Activated T-helper 1 cell treated with anti-CD3 and anti-CD28 coated beads, Interleukin-12 subunit alpha, Interleukin-12 subunit beta, Interleukin-2, Interleukin-4 antibody, amounts not matched to agents 30 ng/mL and 10 ng/mL and 1 ng/mL, durations not matched to agents 14 hours and 24 hours and 36 hours (primary cell): ENCODE data around the gene C6orf58. TPM values are rescaled to one million over a fixed set of nuclear protein-coding genes. Genes with fewer than 3 reads are reported as not detected.
"Not testable (repeated sequence)": the region's sequence is repeated elsewhere in the genome, so short reads cannot be mapped to it uniquely, and the experiment has no call there.

Source experiments
- DNase-seq: peaks from one replicate; pipeline ENCODE4 v3.0.0; 2021; ENCODE audit warnings: low spot score
- H3K27ac Mint-ChIP-seq: one replicate; pipeline ENCODE4 v1.8.0; 2021; ENCODE audit warnings: mild to moderate bottlenecking, mixed read lengths
- H3K27me3 Mint-ChIP-seq: one replicate; pipeline ENCODE4 v1.8.0; 2022; ENCODE audit warnings: mild to moderate bottlenecking, moderate library complexity, mixed read lengths; ENCODE audit not compliant: insufficient read depth
- H3K36me3 Mint-ChIP-seq: one replicate; pipeline ENCODE4 v1.8.0; 2021; ENCODE audit warnings: low read depth, mixed read lengths
- H3K4me1 Mint-ChIP-seq: one replicate; pipeline ENCODE4 v1.8.0; 2021; ENCODE audit warnings: low read depth, mixed read lengths
- H3K4me3 Mint-ChIP-seq: one replicate; pipeline ENCODE4 v1.8.0; 2021; ENCODE audit warnings: mild to moderate bottlenecking, moderate library complexity, mixed read lengths
- H3K9me3 Mint-ChIP-seq: one replicate; pipeline ENCODE4 v1.8.0; 2021; ENCODE audit warnings: mixed read lengths
- intact Hi-C: fragments of 100-400 bp; cut with micrococcal nuclease; formaldehyde crosslinking; loops from one replicate; pipeline ENCODE4 v1.15.1; 2024
- total RNA-seq: library from RNA; stranded (reverse); gene quantifications from 2 replicates; pipeline ENCODE4 v1.2.3, GENCODE V29; 2022

Gene C6orf58
- total RNA-seq, 1 donor from 2014 or later: 0.16 TPM

GRCh38 chr6:127567476-127567875 is 9.5 kb upstream of the C6orf58 start:
- Mint-ChIP-seq H3K27me3 (peaks cover 3% of the 10 kb centered on the region), H3K27ac (no peak overlapping the region), H3K36me3 (no peaks in the 10 kb centered on the region), H3K4me1 (peaks cover 12% of the 10 kb centered on the region), H3K4me3 (no peak overlapping the region), H3K9me3 (no peaks in the 10 kb centered on the region)
- DNase-seq: no peak
- intact Hi-C loops: no loop called here

GRCh38 chr6:127570739-127571389 is 6.1 kb upstream of the C6orf58 start:
- H3K9me3 Mint-ChIP-seq: no peaks in the 10 kb centered on the region
- H3K36me3 Mint-ChIP-seq: no peaks in the 10 kb centered on the region
- intact Hi-C loops: loop anchor here (1.0 to 2.0 kb wide), 3 partner anchors 52 to 1086 kb away; partner anchors contain the start of gene MTCL3
- no peak overlapping the region for H3K27ac Mint-ChIP-seq
- H3K4me1 Mint-ChIP-seq: peaks cover 12% of the 10 kb centered on the region
- DNase-seq: no peak
- peaks cover 6% of the 10 kb centered on the region for H3K27me3 Mint-ChIP-seq
- H3K4me3 Mint-ChIP-seq: no peak overlapping the region

GRCh38 chr6:127578900-127579299 is 1.9 kb downstream of the C6orf58 start:
- DNase-seq: no peak
- intact Hi-C loops: no loop called here
- H3K36me3 Mint-ChIP-seq: no peaks in the 10 kb centered on the region
- H3K4me3 Mint-ChIP-seq: no peak overlapping the region
- H3K9me3 Mint-ChIP-seq: no peaks in the 10 kb centered on the region
- H3K27ac Mint-ChIP-seq: no peak overlapping the region
- H3K4me1 Mint-ChIP-seq: no peaks in the 10 kb centered on the region
- peaks cover 13% of the 10 kb centered on the region for H3K27me3 Mint-ChIP-seq

DNA sequence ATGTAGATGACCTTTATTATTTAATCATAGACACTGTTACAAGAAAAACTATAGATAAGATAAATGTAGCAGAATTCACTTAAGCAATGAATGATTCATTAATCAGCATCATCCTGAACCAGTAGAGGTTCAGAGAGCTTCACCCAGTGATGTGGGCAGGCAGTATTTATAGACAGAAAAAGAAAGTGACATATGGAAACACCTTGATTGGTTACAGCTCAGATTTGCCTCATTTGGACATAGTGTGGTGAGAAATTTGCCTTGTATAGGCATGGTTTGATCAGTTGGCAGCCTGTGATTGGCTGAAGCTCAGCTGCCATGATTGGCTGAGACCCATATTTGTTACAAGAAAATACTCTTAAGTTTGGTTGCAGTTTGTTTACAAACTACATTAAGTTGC is 4.6 kb downstream of the C6orf58 start:
- Mint-ChIP-seq H3K9me3 (no peaks in the 10 kb centered on the region), H3K36me3 (no peaks in the 10 kb centered on the region), H3K27me3 (peaks cover 8% of the 10 kb centered on the region), H3K4me1 (no peaks in the 10 kb centered on the region), H3K27ac (no peak overlapping the region), H3K4me3 (no peak overlapping the region)
- intact Hi-C loops: no loop called here
- DNase-seq: no peak

DNA sequence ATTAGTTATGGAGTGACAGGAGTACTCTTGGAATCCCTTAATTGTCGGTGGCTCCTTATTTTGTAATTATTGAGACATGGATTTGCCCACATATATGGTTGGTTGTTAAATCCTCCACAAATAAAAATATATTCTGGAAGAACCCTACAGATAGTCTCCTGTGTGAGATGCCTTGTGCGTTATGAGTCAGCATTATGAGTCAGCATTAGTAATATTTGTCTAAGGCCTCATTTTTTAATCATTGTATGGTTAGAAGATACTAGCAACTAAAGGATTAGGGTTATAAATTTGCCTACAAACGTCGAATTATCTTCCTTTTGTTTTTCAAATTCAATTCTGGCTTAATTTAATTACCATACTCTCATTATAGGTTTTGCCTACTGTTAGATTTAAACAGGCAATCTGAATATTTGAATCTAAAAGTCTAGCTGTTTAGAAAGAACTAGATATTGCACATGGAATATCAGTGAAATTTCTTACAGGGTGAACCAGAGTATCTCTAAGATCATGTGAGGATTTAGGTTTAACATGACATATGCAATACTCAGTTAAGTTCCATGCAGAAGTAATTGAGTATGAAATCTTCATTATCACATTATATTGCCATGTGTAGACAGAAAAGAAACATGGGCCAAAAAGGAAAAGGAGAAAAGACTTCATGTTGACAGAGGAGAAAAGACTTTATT is 5.9 kb downstream of the C6orf58 start:
- H3K4me1 Mint-ChIP-seq: no peaks in the 10 kb centered on the region

GRCh38 chr6:127585123-127585522 is 8.1 kb downstream of the C6orf58 start:
- Mint-ChIP-seq H3K27me3 (peaks cover 4% of the 10 kb centered on the region), H3K4me1 (no peaks in the 10 kb centered on the region), H3K27ac (no peak overlapping the region)

More for the DNA sequence above, 5.9 kb downstream of the C6orf58 start:
- Mint-ChIP-seq H3K36me3 (no peaks in the 10 kb centered on the region), H3K27me3 (peaks cover 2% of the 10 kb centered on the region), H3K27ac (no peak overlapping the region), H3K4me3 (no peak overlapping the region), H3K9me3 (no peaks in the 10 kb centered on the region)
- DNase-seq: no peak
- intact Hi-C loops: no loop called here

GRCh38 chr6:127586372-127586771 is 9.4 kb downstream of the C6orf58 start:
- no peak for DNase-seq
- peaks cover 4% of the 10 kb centered on the region for H3K27me3 Mint-ChIP-seq
- intact Hi-C loops: no loop called here
- H3K4me3 Mint-ChIP-seq: no peak overlapping the region
- no peaks in the 10 kb centered on the region for H3K9me3 Mint-ChIP-seq
- no peaks in the 10 kb centered on the region for H3K36me3 Mint-ChIP-seq
- no peaks in the 10 kb centered on the region for H3K4me1 Mint-ChIP-seq
- no peak overlapping the region for H3K27ac Mint-ChIP-seq

More at GRCh38 chr6:127585123-127585522, 8.1 kb downstream of the C6orf58 start:
- no peaks in the 10 kb centered on the region for H3K36me3 Mint-ChIP-seq
- intact Hi-C loops: no loop called here
- DNase-seq: no peak
- no peak overlapping the region for H3K4me3 Mint-ChIP-seq
- no peaks in the 10 kb centered on the region for H3K9me3 Mint-ChIP-seq

DNA sequence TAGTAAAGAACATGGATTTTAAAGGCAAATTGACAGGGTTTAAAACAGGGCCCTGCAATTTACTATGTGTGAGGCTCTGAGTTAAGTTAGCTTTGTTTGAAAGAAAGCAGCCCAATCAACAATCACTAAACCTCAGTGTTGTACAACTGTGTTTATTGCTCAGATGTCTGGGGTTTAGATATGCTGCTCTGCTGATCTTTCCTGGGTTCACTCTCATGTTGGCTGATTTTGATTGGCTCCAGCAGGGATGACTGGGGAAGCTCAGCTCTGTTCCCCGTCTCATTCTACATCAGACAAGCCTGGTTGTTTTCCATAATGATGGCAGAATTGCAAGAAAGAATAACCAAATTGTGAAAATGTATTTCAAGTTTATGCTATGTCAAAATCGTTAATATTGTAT is 10.9 kb downstream of the C6orf58 start:
- Mint-ChIP-seq H3K27me3 (peaks cover 2% of the 10 kb centered on the region), H3K4me3 (no peak overlapping the region), H3K4me1 (no peaks in the 10 kb centered on the region), H3K9me3 (no peaks in the 10 kb centered on the region), H3K36me3 (no peaks in the 10 kb centered on the region), H3K27ac (no peak overlapping the region)
- intact Hi-C loops: no loop called here
- no peak for DNase-seq

GRCh38 chr6:127589135-127589534 is 12.2 kb downstream of the C6orf58 start:
- H3K27me3 Mint-ChIP-seq: peaks cover 5% of the 10 kb centered on the region
- no peaks in the 10 kb centered on the region for H3K4me1 Mint-ChIP-seq
- no peak overlapping the region for H3K27ac Mint-ChIP-seq
- no peak overlapping the region for H3K4me3 Mint-ChIP-seq
- intact Hi-C loops: no loop called here
- DNase-seq: no peak
- no peaks in the 10 kb centered on the region for H3K36me3 Mint-ChIP-seq
- H3K9me3 Mint-ChIP-seq: no peaks in the 10 kb centered on the region

DNA sequence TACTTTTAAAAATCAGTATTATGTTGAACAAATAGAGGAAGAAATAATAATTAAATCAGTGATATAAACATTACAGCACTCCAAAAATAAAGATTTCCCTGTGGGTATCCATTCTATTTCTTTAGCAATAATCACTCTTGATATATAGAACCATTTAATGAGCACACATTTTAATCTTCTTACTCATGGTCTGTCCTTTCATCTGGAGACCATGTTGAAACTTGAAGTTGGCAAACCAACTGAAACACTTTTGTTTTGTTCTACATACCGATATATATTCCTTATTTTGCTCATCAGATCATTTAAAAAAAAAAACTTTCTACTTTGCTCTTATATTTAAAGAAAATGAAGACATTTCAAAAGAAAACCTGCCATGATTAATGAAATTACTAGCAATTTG is 13.4 kb downstream of the C6orf58 start:
- H3K4me3 Mint-ChIP-seq: no peak overlapping the region
- H3K27me3 Mint-ChIP-seq: peaks cover 5% of the 10 kb centered on the region
- intact Hi-C loops: no loop called here
- H3K9me3 Mint-ChIP-seq: no peaks in the 10 kb centered on the region
- no peaks in the 10 kb centered on the region for H3K36me3 Mint-ChIP-seq
- H3K27ac Mint-ChIP-seq: no peak overlapping the region
- DNase-seq: no peak
- no peaks in the 10 kb centered on the region for H3K4me1 Mint-ChIP-seq

DNA sequence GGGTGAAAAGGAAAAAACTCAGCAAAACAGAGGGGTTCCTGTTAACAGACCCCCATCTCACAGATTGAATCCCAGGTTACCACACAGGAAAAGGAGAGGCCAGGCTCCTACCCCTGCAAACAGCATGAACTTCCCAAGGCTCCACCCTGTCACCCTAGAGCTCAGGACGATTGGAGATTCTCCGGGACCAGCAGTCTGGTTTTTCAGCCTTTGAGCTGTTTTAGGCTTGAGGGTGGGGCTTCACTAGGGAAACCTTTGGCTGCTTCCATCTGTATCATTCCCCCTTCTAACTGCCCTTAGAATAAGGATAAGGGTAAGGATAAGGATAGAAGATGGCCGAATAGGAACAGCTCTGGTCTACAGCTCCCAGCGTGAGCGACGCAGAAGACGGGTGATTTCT is 16.0 kb downstream of the C6orf58 start:
- no peak for DNase-seq
- Mint-ChIP-seq H3K27me3 (peaks cover 5% of the 10 kb centered on the region), H3K4me1 (no peaks in the 10 kb centered on the region), H3K9me3 (no peaks in the 10 kb centered on the region), H3K27ac (no peak overlapping the region), H3K4me3 (no peak overlapping the region), H3K36me3 (no peaks in the 10 kb centered on the region)
- intact Hi-C loops: no loop called here

- H3K27ac Mint-ChIP-seq, H3K4me3 Mint-ChIP-seq, H3K27me3 Mint-ChIP-seq, H3K4me1 Mint-ChIP-seq, intact Hi-C loops, DNase-seq, H3K36me3 Mint-ChIP-seq, H3K9me3 Mint-ChIP-seq: not testable (repeated sequence)
Measured at GRCh38 chr6:127593456-127593855, 16.5 kb downstream of the C6orf58 start.

- DNase-seq: no peak
Measured at GRCh38 chr6:127606131-127606562, 29.2 kb downstream of the C6orf58 start.

More at GRCh38 chr6:127606131-127606562, 29.2 kb downstream of the C6orf58 start:
- H3K4me1 Mint-ChIP-seq: no peaks in the 10 kb centered on the region
- no peak overlapping the region for H3K27ac Mint-ChIP-seq
- no peak overlapping the region for H3K4me3 Mint-ChIP-seq
- H3K9me3 Mint-ChIP-seq: no peaks in the 10 kb centered on the region
- no peaks in the 10 kb centered on the region for H3K36me3 Mint-ChIP-seq
- peaks cover 16% of the 10 kb centered on the region for H3K27me3 Mint-ChIP-seq
- intact Hi-C loops: no loop called here
